ENCODE measurements around the gene MYOM3. TPM values are rescaled to one million over a fixed set of nuclear protein-coding genes. Genes with fewer than 3 reads are reported as not detected.
A peak's percentile ranks its signal among the peaks of the same experiment; 100 is the strongest.

MYOM3 gene
- total and polyA plus RNA-seq, 4 donors = 0.11 to 0.98 (median 0.31) TPM

DNA sequence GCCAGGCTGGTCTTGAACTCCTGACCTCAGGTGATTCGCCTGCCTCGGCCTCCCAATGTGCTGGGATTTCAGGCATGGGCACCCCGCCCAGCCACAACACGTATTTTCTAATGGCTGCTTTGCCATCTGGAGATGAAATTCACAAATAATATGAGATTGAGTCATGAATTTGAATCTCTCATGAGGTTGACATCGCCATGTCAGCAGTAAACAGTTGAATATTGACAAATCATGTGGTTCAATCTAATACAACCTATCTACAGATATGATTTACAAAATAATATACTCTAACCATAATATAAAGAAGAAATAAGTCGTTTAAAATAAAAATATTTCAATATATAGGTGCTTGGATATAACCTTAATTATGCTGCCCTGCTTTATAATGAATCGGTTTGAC is 42.1 kb downstream of the MYOM3 start:
- Histone ChIP-seq H3K27me3 (ENCODE audit: control insufficient read depth, insufficient read depth, low read length) (peaks cover 2% of the 10 kb centered on the region), H3K4me3 (ENCODE audit: low read depth, low read length) (no peak overlapping the region), H3K27ac (ENCODE audit: low read depth, low read length) (no peak overlapping the region), H3K9me3 (ENCODE audit: control insufficient read depth, insufficient read depth, low read length) (no peaks in the 10 kb centered on the region), H3K36me3 (ENCODE audit: control insufficient read depth, insufficient read depth, low read length) (no peaks in the 10 kb centered on the region), H3K4me1 (ENCODE audit: control insufficient read depth, insufficient read depth, low read length) (peaks cover 6% of the 10 kb centered on the region)
- no peak for DNase-seq (ENCODE audit: low read depth in 4 of 6, low spot score in 6 of 6)
- 73% methylated on average over 2 of the region's 7 CpGs for WGBS (ENCODE audit: insufficient coverage)

DNA sequence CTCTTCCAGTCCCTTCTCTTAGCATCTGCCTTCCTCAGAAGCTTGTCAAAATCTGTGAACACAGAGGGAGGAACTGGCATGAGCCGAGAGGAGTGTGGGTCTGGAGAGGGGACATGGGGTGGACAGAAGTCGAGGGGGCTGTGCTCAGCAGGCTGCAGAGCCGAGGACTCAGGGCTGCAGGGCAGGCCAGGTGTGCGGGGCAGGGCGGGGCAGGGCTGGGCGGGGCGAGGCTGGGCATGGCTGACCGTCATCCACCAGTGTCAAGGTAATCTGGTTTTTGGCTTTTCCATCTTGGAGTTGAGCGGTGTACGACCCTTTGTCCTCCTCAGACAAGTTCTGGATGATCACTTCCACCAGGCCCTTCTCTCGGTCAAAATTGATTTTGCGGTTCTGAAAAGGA is 44.0 kb downstream of the MYOM3 start:
- Histone ChIP-seq H3K9me3 (ENCODE audit: control insufficient read depth, insufficient read depth, low read length) (no peaks in the 10 kb centered on the region), H3K4me3 (ENCODE audit: low read depth, low read length) (no peak overlapping the region), H3K4me1 (ENCODE audit: control insufficient read depth, insufficient read depth, low read length) (peaks cover 6% of the 10 kb centered on the region), H3K27ac (ENCODE audit: low read depth, low read length) (no peak overlapping the region), H3K36me3 (ENCODE audit: control insufficient read depth, insufficient read depth, low read length) (no peaks in the 10 kb centered on the region), H3K27me3 (ENCODE audit: control insufficient read depth, insufficient read depth, low read length) (peaks cover 2% of the 10 kb centered on the region)
- 84% methylated on average over 10 of the region's 12 CpGs for WGBS (ENCODE audit: insufficient coverage)
- no peak for DNase-seq (ENCODE audit: low read depth in 4 of 6, low spot score in 6 of 6)

DNA sequence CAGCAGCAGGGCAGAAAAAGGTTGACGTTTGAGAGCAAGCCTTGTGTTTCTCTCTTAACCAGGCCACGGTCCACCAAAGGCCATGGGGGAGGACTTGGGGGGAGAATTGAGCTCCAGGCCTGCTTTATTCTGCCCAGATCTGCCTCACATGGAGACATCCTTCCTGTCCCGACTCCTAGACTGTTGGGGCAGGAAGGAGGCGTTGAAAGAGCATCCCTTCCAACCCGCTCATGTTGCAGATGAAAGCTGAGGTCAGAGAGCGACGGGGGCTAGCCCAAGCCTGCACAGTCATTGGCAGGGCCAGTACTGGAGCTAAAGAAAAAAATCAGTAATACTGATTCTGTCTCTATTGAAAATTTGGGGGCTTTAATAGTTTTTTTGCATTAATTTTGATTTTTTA is 46.6 kb downstream of the MYOM3 start:
- Histone ChIP-seq H3K9me3 (ENCODE audit: control insufficient read depth, insufficient read depth, low read length) (peaks cover 3% of the 10 kb centered on the region), H3K4me3 (ENCODE audit: low read depth, low read length) (no peak overlapping the region), H3K4me1 (ENCODE audit: control insufficient read depth, insufficient read depth, low read length) (no peaks in the 10 kb centered on the region), H3K36me3 (ENCODE audit: control insufficient read depth, insufficient read depth, low read length) (no peaks in the 10 kb centered on the region), H3K27me3 (ENCODE audit: control insufficient read depth, insufficient read depth, low read length) (no peaks in the 10 kb centered on the region), H3K27ac (ENCODE audit: low read depth, low read length) (no peak overlapping the region)
- WGBS (ENCODE audit: insufficient coverage) = 55% methylated on average over 3 of the region's 7 CpGs
- no peak for DNase-seq (ENCODE audit: low read depth in 4 of 6, low spot score in 6 of 6)

DNA sequence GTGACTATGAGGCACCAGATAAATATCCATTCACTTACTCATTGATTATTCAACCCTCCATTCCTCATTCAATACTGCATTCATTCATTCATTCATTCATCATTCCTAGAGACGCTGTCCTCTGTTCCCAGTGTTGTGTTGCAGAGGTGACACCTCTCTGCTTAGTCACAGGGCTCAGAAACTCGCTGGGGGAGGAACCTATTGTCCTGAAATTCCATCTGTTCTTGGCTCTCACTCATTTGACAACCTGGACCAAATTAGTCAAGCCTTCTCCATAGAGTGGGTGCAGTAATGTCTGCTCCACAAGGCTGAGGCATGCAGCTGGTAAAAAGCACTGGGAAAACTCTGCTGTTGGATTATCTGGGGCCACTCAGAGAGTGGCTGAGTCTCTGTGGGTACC is 49.7 kb downstream of the MYOM3 start:
- H3K9me3 ChIP-seq (ENCODE audit: control insufficient read depth, insufficient read depth, low read length) = peaks cover 3% of the 10 kb centered on the region
- H3K4me3 ChIP-seq (ENCODE audit: low read depth, low read length) = no peak overlapping the region
- H3K27ac ChIP-seq (ENCODE audit: low read depth, low read length) = no peak overlapping the region
- WGBS (ENCODE audit: insufficient coverage) = 82% methylated on average over 2 of the region's 2 CpGs
- H3K4me1 ChIP-seq (ENCODE audit: control insufficient read depth, insufficient read depth, low read length) = no peaks in the 10 kb centered on the region
- no peak for DNase-seq (ENCODE audit: low read depth in 4 of 6, low spot score in 6 of 6)
- no peaks in the 10 kb centered on the region for H3K27me3 ChIP-seq (ENCODE audit: control insufficient read depth, insufficient read depth, low read length)
- H3K36me3 ChIP-seq (ENCODE audit: control insufficient read depth, insufficient read depth, low read length) = no peaks in the 10 kb centered on the region

DNA sequence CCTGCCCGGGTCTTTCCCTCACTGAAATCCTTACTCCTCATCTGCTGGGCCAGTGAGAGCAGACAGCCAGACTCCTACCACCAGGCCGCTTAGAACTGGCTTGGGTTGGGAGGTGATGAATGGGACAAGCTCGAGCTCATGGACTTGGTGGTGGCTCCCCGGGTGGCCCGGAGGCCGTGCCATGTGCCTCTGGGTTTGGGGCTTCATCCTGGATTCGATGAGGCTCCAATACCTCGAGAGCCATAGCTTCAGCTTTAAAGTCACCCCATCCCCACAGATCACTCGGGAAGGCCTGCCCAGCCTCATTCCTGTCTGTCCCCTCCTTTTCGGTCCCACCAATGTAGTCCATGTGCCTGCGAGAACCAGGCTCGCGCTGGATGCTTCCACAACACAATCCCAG is 51.5 kb downstream of the MYOM3 start:
- 90% methylated on average over 10 of the region's 13 CpGs for WGBS (ENCODE audit: insufficient coverage)
- H3K4me3 ChIP-seq (ENCODE audit: low read depth, low read length) = no peak overlapping the region
- no peak overlapping the region for H3K27ac ChIP-seq (ENCODE audit: low read depth, low read length)
- no peaks in the 10 kb centered on the region for H3K4me1 ChIP-seq (ENCODE audit: control insufficient read depth, insufficient read depth, low read length)
- no peak for DNase-seq (ENCODE audit: low read depth in 4 of 6, low spot score in 6 of 6)
- no peaks in the 10 kb centered on the region for H3K36me3 ChIP-seq (ENCODE audit: control insufficient read depth, insufficient read depth, low read length)
- H3K9me3 ChIP-seq (ENCODE audit: control insufficient read depth, insufficient read depth, low read length) = peaks cover 3% of the 10 kb centered on the region
- no peaks in the 10 kb centered on the region for H3K27me3 ChIP-seq (ENCODE audit: control insufficient read depth, insufficient read depth, low read length)

DNA sequence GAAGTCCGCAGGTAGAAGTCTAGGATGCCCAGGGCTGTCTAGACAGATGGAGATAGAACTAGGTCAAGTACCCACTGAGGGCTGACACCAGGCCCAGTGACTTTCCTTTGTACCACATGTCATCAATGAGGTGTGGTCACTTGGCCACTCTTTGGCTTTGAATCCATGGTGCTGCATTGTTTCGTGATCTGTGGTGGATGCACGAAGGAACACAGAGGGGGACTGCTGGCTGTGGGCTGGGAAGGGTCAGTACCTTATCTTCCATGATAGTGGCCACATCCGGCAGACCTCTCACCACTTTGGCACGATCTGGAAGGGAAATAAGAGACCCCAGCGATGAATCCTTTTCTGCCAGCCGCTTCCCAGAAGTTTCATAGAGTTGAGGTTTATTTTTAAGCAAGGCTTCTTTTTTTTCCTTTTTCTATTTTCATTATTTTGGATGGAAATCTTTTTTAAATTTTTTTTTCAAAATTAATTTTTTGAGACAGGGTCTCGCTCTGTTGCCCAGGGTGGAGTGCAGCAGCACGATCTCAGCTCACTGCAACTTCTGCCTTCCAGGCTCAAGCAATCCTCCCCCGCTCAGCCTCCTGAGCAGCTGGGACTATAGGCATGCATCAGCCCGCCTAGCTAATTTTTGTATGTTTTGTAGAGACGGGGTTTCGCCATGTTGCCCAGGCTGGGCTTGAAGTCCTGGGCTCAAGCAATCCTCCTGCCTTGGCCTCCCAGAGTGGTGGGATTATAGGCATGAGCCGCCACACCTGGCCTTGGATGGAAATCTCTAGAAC is 53.1 kb downstream of the MYOM3 start:
- Histone ChIP-seq H3K27ac (ENCODE audit: low read depth, low read length) (no peak overlapping the region), H3K36me3 (ENCODE audit: control insufficient read depth, insufficient read depth, low read length) (no peaks in the 10 kb centered on the region), H3K4me3 (ENCODE audit: low read depth, low read length) (no peak overlapping the region), H3K4me1 (ENCODE audit: control insufficient read depth, insufficient read depth, low read length) (no peaks in the 10 kb centered on the region), H3K9me3 (ENCODE audit: control insufficient read depth, insufficient read depth, low read length) (peaks cover 3% of the 10 kb centered on the region), H3K27me3 (ENCODE audit: control insufficient read depth, insufficient read depth, low read length) (no peaks in the 10 kb centered on the region)
- no peak for DNase-seq (ENCODE audit: low read depth in 4 of 6, low spot score in 6 of 6)
- WGBS (ENCODE audit: insufficient coverage) = 69% methylated on average over 7 of the region's 14 CpGs

DNA sequence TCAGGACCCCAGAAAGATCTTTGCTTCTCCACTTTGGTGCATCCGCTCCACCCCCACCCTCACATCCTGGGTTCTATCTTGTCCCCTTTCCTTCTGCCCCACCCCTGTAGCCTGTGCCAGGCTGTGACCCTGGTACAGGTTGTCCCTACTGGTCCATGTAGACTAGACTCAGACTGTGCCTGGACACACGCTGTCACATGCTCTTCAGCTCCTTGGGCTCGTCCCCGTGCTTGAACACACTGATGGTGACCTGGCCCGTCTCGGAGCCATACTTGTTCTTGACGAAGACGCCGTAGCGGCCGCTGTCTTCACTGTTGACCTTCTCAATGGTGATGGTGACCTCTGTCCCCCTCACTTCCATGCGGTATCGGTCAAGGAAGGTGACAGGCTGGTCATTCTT is 54.8 kb downstream of the MYOM3 start:
- no peaks in the 10 kb centered on the region for H3K36me3 ChIP-seq (ENCODE audit: control insufficient read depth, insufficient read depth, low read length)
- H3K4me1 ChIP-seq (ENCODE audit: control insufficient read depth, insufficient read depth, low read length) = no peaks in the 10 kb centered on the region
- DNase-seq (ENCODE audit: low read depth in 4 of 6, low spot score in 6 of 6) = no peak
- WGBS (ENCODE audit: insufficient coverage) = 95% methylated on average over 9 of the region's 13 CpGs
- H3K9me3 ChIP-seq (ENCODE audit: control insufficient read depth, insufficient read depth, low read length) = no peaks in the 10 kb centered on the region
- H3K27ac ChIP-seq (ENCODE audit: low read depth, low read length) = no peak overlapping the region
- no peaks in the 10 kb centered on the region for H3K27me3 ChIP-seq (ENCODE audit: control insufficient read depth, insufficient read depth, low read length)
- no peak overlapping the region for H3K4me3 ChIP-seq (ENCODE audit: low read depth, low read length)

DNA sequence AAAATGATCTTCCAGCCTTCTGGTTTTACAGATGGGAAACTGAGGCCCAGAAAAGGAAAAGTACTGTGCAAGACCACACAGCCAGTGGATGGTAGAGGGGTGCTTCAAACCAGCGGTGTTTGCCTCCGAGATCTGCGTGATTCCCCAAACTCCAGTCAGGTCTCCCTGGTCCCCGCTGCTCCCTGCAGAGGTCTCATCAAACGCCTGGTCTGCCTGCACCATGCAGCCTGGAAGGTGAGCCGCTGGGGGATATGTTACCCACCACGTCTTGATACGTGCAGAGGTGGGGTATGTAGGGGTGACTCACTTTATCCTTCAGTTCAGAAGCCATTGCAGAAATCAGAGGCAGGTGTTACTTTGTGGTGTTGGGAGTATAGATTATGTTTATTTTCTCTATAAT is 56.3 kb downstream of the MYOM3 start:
- DNase-seq (ENCODE audit: low read depth in 4 of 6, low spot score in 6 of 6) = no peak
- Histone ChIP-seq H3K27me3 (ENCODE audit: control insufficient read depth, insufficient read depth, low read length) (no peaks in the 10 kb centered on the region), H3K9me3 (ENCODE audit: control insufficient read depth, insufficient read depth, low read length) (no peaks in the 10 kb centered on the region), H3K4me1 (ENCODE audit: control insufficient read depth, insufficient read depth, low read length) (no peaks in the 10 kb centered on the region), H3K4me3 (ENCODE audit: low read depth, low read length) (no peak overlapping the region), H3K36me3 (ENCODE audit: control insufficient read depth, insufficient read depth, low read length) (no peaks in the 10 kb centered on the region), H3K27ac (ENCODE audit: low read depth, low read length) (no peak overlapping the region)
- WGBS (ENCODE audit: insufficient coverage) = 63% methylated on average over 3 of the region's 8 CpGs

DNA sequence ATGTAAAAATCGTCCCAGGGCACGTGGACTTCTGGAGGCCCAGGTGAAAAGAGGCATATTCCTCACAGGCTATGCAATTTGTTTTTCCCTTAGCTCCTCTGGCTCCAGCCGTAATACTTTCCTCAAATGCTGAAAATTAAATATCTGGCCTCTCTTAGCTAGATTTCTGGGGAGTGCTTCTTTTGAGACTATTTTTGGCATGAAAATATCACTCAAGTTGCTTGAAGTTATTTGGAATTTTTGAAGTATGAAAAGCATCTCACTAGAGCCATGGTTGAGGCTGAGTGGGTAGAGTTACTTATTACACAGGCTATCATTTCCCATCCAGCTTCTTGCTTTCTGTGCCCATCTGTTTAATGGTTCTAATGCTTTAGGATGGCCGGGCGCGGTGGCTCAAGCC is 59.7 kb downstream of the MYOM3 start:
- no peak overlapping the region for H3K4me3 ChIP-seq (ENCODE audit: low read depth, low read length)
- H3K4me1 ChIP-seq (ENCODE audit: control insufficient read depth, insufficient read depth, low read length) = no peaks in the 10 kb centered on the region
- no peak overlapping the region for H3K27ac ChIP-seq (ENCODE audit: low read depth, low read length)
- no peaks in the 10 kb centered on the region for H3K27me3 ChIP-seq (ENCODE audit: control insufficient read depth, insufficient read depth, low read length)
- no peaks in the 10 kb centered on the region for H3K9me3 ChIP-seq (ENCODE audit: control insufficient read depth, insufficient read depth, low read length)
- no peak for DNase-seq (ENCODE audit: low read depth in 4 of 6, low spot score in 6 of 6)
- WGBS (ENCODE audit: insufficient coverage) = 92% methylated on average over 2 of the region's 6 CpGs
- no peaks in the 10 kb centered on the region for H3K36me3 ChIP-seq (ENCODE audit: control insufficient read depth, insufficient read depth, low read length)

DNA sequence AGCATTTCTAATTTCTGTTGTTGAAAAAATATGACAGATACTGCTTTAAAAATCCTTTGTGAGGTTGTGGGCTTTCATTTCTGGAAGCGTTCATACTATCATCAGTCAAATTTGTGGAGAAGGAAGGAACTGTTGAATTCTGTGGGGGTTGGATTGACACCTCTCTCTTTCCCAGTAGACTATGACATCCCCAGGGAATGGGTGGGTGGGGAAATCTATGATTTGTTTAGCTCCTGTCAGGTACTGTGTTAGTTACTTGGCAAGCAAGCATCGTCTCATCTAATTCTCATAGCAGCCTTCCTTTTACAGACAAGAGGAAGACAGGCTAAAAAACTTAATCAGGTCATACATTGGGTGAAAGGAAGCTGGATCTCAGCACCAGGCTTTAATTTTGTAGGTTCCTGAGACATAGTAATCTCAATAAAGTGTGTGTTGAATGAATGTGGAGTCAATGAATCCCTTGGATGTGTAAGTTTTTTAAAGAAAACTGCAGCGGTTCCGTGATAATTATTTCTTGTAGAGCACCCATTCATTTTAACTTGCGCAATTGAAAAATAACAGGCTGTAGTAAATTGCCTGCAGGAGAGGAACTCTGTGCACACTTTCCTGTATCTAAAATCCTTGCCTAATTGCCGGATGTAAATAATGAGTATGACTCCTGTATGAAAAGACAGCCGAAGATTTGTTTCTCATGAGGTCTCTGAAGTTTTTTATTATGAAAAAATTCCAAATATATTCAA is 60.6 kb downstream of the MYOM3 start:
- Histone ChIP-seq H3K27me3 (ENCODE audit: control insufficient read depth, insufficient read depth, low read length) (no peaks in the 10 kb centered on the region), H3K9me3 (ENCODE audit: control insufficient read depth, insufficient read depth, low read length) (no peaks in the 10 kb centered on the region), H3K36me3 (ENCODE audit: control insufficient read depth, insufficient read depth, low read length) (no peaks in the 10 kb centered on the region), H3K4me1 (ENCODE audit: control insufficient read depth, insufficient read depth, low read length) (peaks cover 5% of the 10 kb centered on the region), H3K4me3 (ENCODE audit: low read depth, low read length) (no peak overlapping the region), H3K27ac (ENCODE audit: low read depth, low read length) (no peak overlapping the region)
- DNase-seq (ENCODE audit: low read depth in 4 of 6, low spot score in 6 of 6) = peak in 1 of 6 donors; percentile 28
- WGBS (ENCODE audit: insufficient coverage) = no CpG with 5 or more reads among the region's 7 CpGs
